Central memory CD4-positive, alpha-beta T cell (primary cell): Measurements from ENCODE around the gene DDX25.
"Not testable (repeated sequence)": the region's sequence is repeated elsewhere in the genome, so short reads cannot be mapped to it uniquely, and the experiment has no call there.

Experiments used
- DNase-seq: peaks from one replicate; pipeline ENCODE4 v3.0.0; 2022

DDX25 gene

GRCh38 chr11:125910226-125910849 lies 6.0 kb downstream of the DDX25 start:
- no peak for DNase-seq

GRCh38 chr11:125914601-125915000 lies 10.3 kb downstream of the DDX25 start:
- DNase-seq, result not testable (repeated sequence)

- DNase-seq, result no peak
Observed at GRCh38 chr11:125916683-125917347, 12.5 kb downstream of the DDX25 start.

- DNase-seq, result no peak
Observed at GRCh38 chr11:125918140-125918840, 14.0 kb downstream of the DDX25 start.

GRCh38 chr11:125921042-125921441 lies 16.7 kb downstream of the DDX25 start:
- DNase-seq, result no peak

GRCh38 chr11:125922156-125922555 lies 17.8 kb downstream of the DDX25 start:
- no peak for DNase-seq

- DNase-seq, result peak; percentile 39
Observed at GRCh38 chr11:125923012-125923579, 18.8 kb downstream of the DDX25 start.

GRCh38 chr11:125923633-125924032 lies 19.3 kb downstream of the DDX25 start:
- no peak for DNase-seq

- no peak for DNase-seq
Observed at GRCh38 chr11:125924384-125925007, 20.2 kb downstream of the DDX25 start.

GRCh38 chr11:125925247-125925740 lies 21.0 kb downstream of the DDX25 start:
- no peak for DNase-seq

GRCh38 chr11:125925804-125926203 lies 21.5 kb downstream of the DDX25 start:
- DNase-seq, result no peak

- no peak for DNase-seq
Observed at GRCh38 chr11:125926682-125927081, 22.4 kb downstream of the DDX25 start.

GRCh38 chr11:125929445-125930075 lies 25.3 kb downstream of the DDX25 start:
- no peak for DNase-seq

- DNase-seq, result no peak
Observed at GRCh38 chr11:125930076-125930450, 25.8 kb downstream of the DDX25 start.

- DNase-seq, result no peak
Observed at GRCh38 chr11:125931116-125931515, 26.8 kb downstream of the DDX25 start.

GRCh38 chr11:125931668-125932067 lies 27.4 kb downstream of the DDX25 start:
- no peak for DNase-seq

- DNase-seq, result no peak
Observed at GRCh38 chr11:125932301-125932700, 28.0 kb downstream of the DDX25 start.

- DNase-seq, result no peak
Observed at GRCh38 chr11:125933030-125933813, 28.9 kb downstream of the DDX25 start.

GRCh38 chr11:125934473-125934872 lies 30.2 kb downstream of the DDX25 start:
- DNase-seq, result no peak

GRCh38 chr11:125935056-125935455 lies 30.7 kb downstream of the DDX25 start:
- DNase-seq, result no peak

GRCh38 chr11:125935618-125936199 lies 31.4 kb downstream of the DDX25 start:
- DNase-seq, result no peak
